NCI-H1694 (cell line): ENCODE data around the gene MYMK.

Source experiments
- DNase-seq: peaks from one replicate; lab custom pipeline; 2025; lab: John Stamatoyannopoulos, UW

The MYMK gene

GRCh38 chr9:133468374-133468773 lies 56.4 kb downstream of the MYMK start:
- DNase-seq = no peak

- no peak for DNase-seq
Observed at GRCh38 chr9:133467101-133467500, 57.7 kb downstream of the MYMK start.

DNA sequence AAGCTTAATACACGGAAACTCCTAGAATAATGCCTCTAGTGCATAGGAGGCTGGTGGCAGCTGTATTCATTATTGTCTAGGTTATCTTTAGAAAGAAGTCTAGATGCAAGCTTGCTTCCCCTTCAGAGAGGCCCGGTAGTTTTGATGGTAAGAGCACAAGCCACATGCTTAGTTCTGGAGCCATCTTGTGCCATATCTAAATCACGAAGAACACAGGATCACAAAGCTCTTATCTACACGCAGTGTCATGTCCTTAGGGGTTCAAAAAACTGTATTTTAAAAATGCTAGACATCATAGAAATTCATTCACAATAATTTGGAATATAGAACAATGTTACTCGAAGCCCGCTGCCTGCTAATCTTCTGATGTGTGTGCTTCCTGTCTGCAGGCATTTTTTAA lies 58.8 kb downstream of the MYMK start:
- DNase-seq = no peak

- no peak for DNase-seq
Observed at GRCh38 chr9:133464638-133465037, 60.1 kb downstream of the MYMK start.
